Keratinocyte (primary cell): Measurements from ENCODE around the gene SELENOK. TPM values are rescaled to one million over a fixed set of nuclear protein-coding genes. Genes with fewer than 3 reads are reported as not detected.
A peak's percentile ranks its signal among the peaks of the same experiment; 100 is the strongest.

Experiments
- DNase-seq: peaks from one replicate; pipeline ENCODE4 v3.0.0-alpha.2; 2011; ENCODE audit warnings: low read depth, missing footprints, low spot score
- FAIRE-seq: peaks from 2 replicates; lab custom pipeline; 2011; peaks lifted over from hg19 to GRCh38; lab: Jason Lieb, UNC
- H2AFZ ChIP-seq: 2 replicates; pipeline ENCODE4 v1.6.0; 2012; ENCODE audit warnings: low read length, control low read depth, inconsistent platforms; ENCODE audit not compliant: control insufficient read depth
- H3K27ac ChIP-seq: 2 replicates; pipeline ENCODE4 v1.5.1; 2011; ENCODE audit warnings: low read length; ENCODE audit not compliant: control insufficient read depth, insufficient read depth
- H3K27me3 ChIP-seq: 3 replicates; pipeline ENCODE4 v1.6.0; 2011; ENCODE audit warnings: low read length; ENCODE audit not compliant: control insufficient read depth, insufficient read depth; ENCODE audit errors: extremely low read depth
- H3K36me3 ChIP-seq, 2 experiments: 2 replicates in 1 of 2; 3 replicates in 1 of 2; pipeline ENCODE4 v1.5.1; 2011; ENCODE audit warnings: low read length in 2 of 2, mild to moderate bottlenecking in 1 of 2; ENCODE audit not compliant: control insufficient read depth in 2 of 2, insufficient read depth in 2 of 2; ENCODE audit errors: extremely low read depth in 1 of 2
- H3K4me1 ChIP-seq: 3 replicates; pipeline ENCODE4 v1.5.1; 2011; ENCODE audit warnings: low read length; ENCODE audit not compliant: control insufficient read depth, insufficient read depth; ENCODE audit errors: extremely low read depth
- H3K4me2 ChIP-seq: 3 replicates; pipeline ENCODE4 v1.6.0; 2011; ENCODE audit warnings: low read depth, low read length; ENCODE audit not compliant: control insufficient read depth, insufficient read depth; ENCODE audit errors: extremely low read depth
- H3K4me3 ChIP-seq, 3 experiments: fragments of 200-600 bp in 1 of 3; sonication (generic) in 1 of 3; 2 replicates in 2 of 3; 3 replicates in 1 of 3; pipeline ENCODE4 v1.5.1; 2011 to 2016; ENCODE audit warnings: low read length in 3 of 3, mild to moderate bottlenecking in 3 of 3, control low read depth in 2 of 3, inconsistent platforms in 1 of 3, low read depth in 1 of 3, mixed read lengths in 1 of 3, mixed run types in 1 of 3, moderate library complexity in 1 of 3; ENCODE audit not compliant: control insufficient read depth in 2 of 3, insufficient read depth in 2 of 3; ENCODE audit errors: extremely low read depth in 1 of 3
- H3K79me2 ChIP-seq: 2 replicates; pipeline ENCODE4 v1.6.0; 2012; ENCODE audit warnings: low read length; ENCODE audit not compliant: control insufficient read depth, insufficient read depth
- H3K9ac ChIP-seq: 3 replicates; pipeline ENCODE4 v1.6.0; 2011; ENCODE audit warnings: low read length; ENCODE audit not compliant: control insufficient read depth, insufficient read depth; ENCODE audit errors: extremely low read depth
- H3K9me1 ChIP-seq: 3 replicates; pipeline ENCODE4 v1.6.0; 2011; ENCODE audit warnings: low read length; ENCODE audit not compliant: control insufficient read depth, insufficient read depth; ENCODE audit errors: extremely low read depth
- H3K9me3 ChIP-seq: 2 replicates; pipeline ENCODE4 v1.5.1; 2012; ENCODE audit warnings: low read depth, low read length; ENCODE audit not compliant: control insufficient read depth
- H4K20me1 ChIP-seq: 3 replicates; pipeline ENCODE4 v1.6.0; 2011; ENCODE audit warnings: low read length; ENCODE audit not compliant: control insufficient read depth, insufficient read depth; ENCODE audit errors: extremely low read depth
- CTCF ChIP-seq, 3 experiments: IDR thresholded peaks in 1 of 3; conservative IDR thresholded peaks in 1 of 3; optimal IDR thresholded peaks in 1 of 3; 2 replicates in 2 of 3; 3 replicates in 1 of 3; pipeline versions ENCODE3 to v1.5.1; 2011; ENCODE audit warnings: low read length in 3 of 3, mild to moderate bottlenecking in 3 of 3, moderate library complexity in 2 of 3, control low read depth in 1 of 3, inconsistent platforms in 1 of 3; ENCODE audit not compliant: insufficient read depth in 2 of 3; ENCODE audit errors: extremely low read depth in 1 of 3
- EZH2 ChIP-seq: IDR thresholded peaks from one replicate; pipeline ENCODE4 v1.6.1; 2012; ENCODE audit warnings: inconsistent platforms, mild to moderate bottlenecking, low read length, moderate library complexity
- dilution Hi-C: fragments of 300-500 bp; cut with MboI; formaldehyde crosslinking; loops from one replicate; pipeline ENCODE4 v1.7.0; 2020; ENCODE audit warnings: low sequenced_read_pairs; ENCODE audit not compliant: extremely low pct_ligation_motif_present
- polyA plus RNA-seq, 5 experiments: library from polyadenylated mRNA; depleted of rRNA in 3 of 5; stranded (reverse) in 3 of 5; stranded (forward) in 1 of 5; unstranded in 1 of 5; fragments of >200 nt; gene quantifications; 1 replicate in 1 of 5; 2 replicates in 3 of 5; 3 replicates in 1 of 5; pipeline versions ENCODE4 v1.2.1 to v1.2.3, GENCODE V29; 2011 to 2012; ENCODE audit warnings: missing spikeins in 2 of 5, low read depth in 1 of 5, low replicate concordance in 1 of 5

SELENOK gene
- polyA plus RNA-seq, 1 donor (not counting 4 experiments of a cell fraction or from before 2014, with no cell fraction given), result 94.9 TPM

- Histone ChIP-seq H4K20me1 (no peaks in the 10 kb centered on the region), H3K4me3 (no peak overlapping the region), H3K27me3 (no peaks in the 10 kb centered on the region), H3K9me1 (no peaks in the 10 kb centered on the region), H3K27ac (no peak overlapping the region), H3K4me1 (peaks cover 6% of the 10 kb centered on the region), H3K9me3 (no peaks in the 10 kb centered on the region), H3K36me3 (no peaks in the 10 kb centered on the region), H3K79me2 (no peaks in the 10 kb centered on the region), H3K9ac (no peak overlapping the region), H3K4me2 (no peak overlapping the region), H2AFZ (no peak overlapping the region)
- no peak for TF ChIP-seq EZH2
- no peak for TF ChIP-seq CTCF (optimal IDR thresholded peaks at IDR 0.05 in 1 of 3, IDR thresholded peaks at IDR 0.05 in 1 of 3, conservative IDR thresholded peaks at IDR 0.05 in 1 of 3; ENCODE audit: extremely low read depth in 1 of 3, insufficient read depth in 2 of 3, low read length in 3 of 3)
- dilution Hi-C loops, result no loop called here
- DNase-seq (no peak), FAIRE-seq (no peak)
Measured at GRCh38 chr3:53940623-53941022, 49.0 kb upstream of the SELENOK start.

GRCh38 chr3:53939813-53940212 lies 48.2 kb upstream of the SELENOK start:
- TF ChIP-seq EZH2 (no peak), CTCF (optimal IDR thresholded peaks at IDR 0.05 in 1 of 3, IDR thresholded peaks at IDR 0.05 in 1 of 3, conservative IDR thresholded peaks at IDR 0.05 in 1 of 3; ENCODE audit: extremely low read depth in 1 of 3, insufficient read depth in 2 of 3, low read length in 3 of 3) (peak in 1 of 3 experiments; percentile 11)
- Histone ChIP-seq H3K9me3 (no peaks in the 10 kb centered on the region), H4K20me1 (no peaks in the 10 kb centered on the region), H3K27me3 (no peaks in the 10 kb centered on the region), H3K9ac (no peak overlapping the region), H3K27ac (no peak overlapping the region), H3K4me2 (no peak overlapping the region), H3K9me1 (no peaks in the 10 kb centered on the region), H2AFZ (no peak overlapping the region), H3K4me1 (peaks cover 6% of the 10 kb centered on the region), H3K79me2 (no peaks in the 10 kb centered on the region), H3K4me3 (no peak overlapping the region), H3K36me3 (no peaks in the 10 kb centered on the region)
- DNase-seq (no peak), FAIRE-seq (no peak)
- dilution Hi-C loops, result no loop called here
